VCaP (cell line): Measurements from ENCODE around the gene NFU1.
"Not testable (repeated sequence)": the region's sequence is repeated elsewhere in the genome, so short reads cannot be mapped to it uniquely, and the experiment has no call there.

Experiments used
- H3K27ac ChIP-seq: fragments of 450-650 bp; 2 replicates; pipeline ENCODE4 v1.5.1; 2017
- TF ChIP-seq, protein P1 (sequence below): fragments of 450-650 bp; conservative IDR thresholded peaks from 2 replicates; pipeline ENCODE4 v1.5.1; 2017; ENCODE audit warnings: mild to moderate bottlenecking, moderate library complexity

Gene NFU1

GRCh38 chr2:69429491-69430183, 7.6 kb downstream of the NFU1 start:
- peak overlapping the region; percentile 50 for H3K27ac ChIP-seq
- TF ChIP-seq, protein P1, sequence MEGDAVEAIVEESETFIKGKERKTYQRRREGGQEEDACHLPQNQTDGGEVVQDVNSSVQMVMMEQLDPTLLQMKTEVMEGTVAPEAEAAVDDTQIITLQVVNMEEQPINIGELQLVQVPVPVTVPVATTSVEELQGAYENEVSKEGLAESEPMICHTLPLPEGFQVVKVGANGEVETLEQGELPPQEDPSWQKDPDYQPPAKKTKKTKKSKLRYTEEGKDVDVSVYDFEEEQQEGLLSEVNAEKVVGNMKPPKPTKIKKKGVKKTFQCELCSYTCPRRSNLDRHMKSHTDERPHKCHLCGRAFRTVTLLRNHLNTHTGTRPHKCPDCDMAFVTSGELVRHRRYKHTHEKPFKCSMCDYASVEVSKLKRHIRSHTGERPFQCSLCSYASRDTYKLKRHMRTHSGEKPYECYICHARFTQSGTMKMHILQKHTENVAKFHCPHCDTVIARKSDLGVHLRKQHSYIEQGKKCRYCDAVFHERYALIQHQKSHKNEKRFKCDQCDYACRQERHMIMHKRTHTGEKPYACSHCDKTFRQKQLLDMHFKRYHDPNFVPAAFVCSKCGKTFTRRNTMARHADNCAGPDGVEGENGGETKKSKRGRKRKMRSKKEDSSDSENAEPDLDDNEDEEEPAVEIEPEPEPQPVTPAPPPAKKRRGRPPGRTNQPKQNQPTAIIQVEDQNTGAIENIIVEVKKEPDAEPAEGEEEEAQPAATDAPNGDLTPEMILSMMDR = no peak

- TF ChIP-seq, protein P1 = no peak
- H3K27ac ChIP-seq = peak overlapping the region; percentile 50
Measured at GRCh38 chr2:69428981-69429380, 8.3 kb downstream of the NFU1 start.

- H3K27ac ChIP-seq = no peak overlapping the region
- TF ChIP-seq, protein P1 = no peak
Measured at GRCh38 chr2:69424419-69424818, 12.8 kb downstream of the NFU1 start.

- TF ChIP-seq, protein P1 = no peak
- no peak overlapping the region for H3K27ac ChIP-seq
Measured at GRCh38 chr2:69422198-69422597, 15.0 kb downstream of the NFU1 start.

GRCh38 chr2:69419111-69419510, 18.1 kb downstream of the NFU1 start:
- not testable (repeated sequence) for H3K27ac ChIP-seq

GRCh38 chr2:69416147-69416546, 21.1 kb downstream of the NFU1 start:
- TF ChIP-seq, protein P1 = no peak
- no peak overlapping the region for H3K27ac ChIP-seq

- TF ChIP-seq, protein P1 = no peak
- no peak overlapping the region for H3K27ac ChIP-seq
Measured at GRCh38 chr2:69411120-69411519, 26.1 kb downstream of the NFU1 start.

GRCh38 chr2:69405306-69405705, 31.9 kb downstream of the NFU1 start:
- TF ChIP-seq, protein P1 = no peak
- H3K27ac ChIP-seq = no peak overlapping the region
